Astrocyte of the cerebellum (primary cell): Measurements from ENCODE around the gene RACK1.

Source experiments
- DNase-seq: peaks from one replicate; pipeline ENCODE4 v3.0.0-alpha.2; 2011; ENCODE audit warnings: low read depth
- H3K4me3 ChIP-seq: 2 replicates; pipeline ENCODE4 v1.5.1; 2011; ENCODE audit warnings: mild to moderate bottlenecking, low read depth, low read length, moderate library complexity
- CTCF ChIP-seq: IDR thresholded peaks from 2 replicates; pipeline ENCODE4 v1.5.1; 2012; ENCODE audit warnings: low read length, low read depth, moderate library complexity, mild to moderate bottlenecking; ENCODE audit errors: missing control alignments
- in situ Hi-C: cut with HindIII; loops from 2 replicates; pipeline ENCODE4 v1.10.0; 2017; ENCODE audit warnings: low sequenced_read_pairs

RACK1 gene

GRCh38 chr5:181242031-181242451, 1.7 kb downstream of the RACK1 start:
- peak overlapping the region; percentile 88 for H3K4me3 ChIP-seq
- TF ChIP-seq CTCF, result no peak
- in situ Hi-C loops, result no loop called here
- DNase-seq, result no peak

- H3K4me3 ChIP-seq, result peak overlapping the region; percentile 88
- no peak for DNase-seq
- in situ Hi-C loops, result no loop called here
- no peak for TF ChIP-seq CTCF
Observed at GRCh38 chr5:181241393-181241975, 2.2 kb downstream of the RACK1 start.

- TF ChIP-seq CTCF, result no peak
- no peak for DNase-seq
- in situ Hi-C loops, result no loop called here
- H3K4me3 ChIP-seq, result no peak overlapping the region
Observed at GRCh38 chr5:181239062-181239663, 4.5 kb downstream of the RACK1 start.

GRCh38 chr5:181237729-181238385, 5.8 kb downstream of the RACK1 start:
- DNase-seq, result no peak
- TF ChIP-seq CTCF, result no peak
- H3K4me3 ChIP-seq, result no peak overlapping the region
- in situ Hi-C loops, result no loop called here

- DNase-seq, result no peak
- in situ Hi-C loops, result no loop called here
- H3K4me3 ChIP-seq, result no peak overlapping the region
- no peak for TF ChIP-seq CTCF
Observed at GRCh38 chr5:181236954-181237641, 6.6 kb downstream of the RACK1 start.

- in situ Hi-C loops, result no loop called here
- no peak overlapping the region for H3K4me3 ChIP-seq
- no peak for DNase-seq
- no peak for TF ChIP-seq CTCF
Observed at GRCh38 chr5:181236471-181236870, 7.2 kb downstream of the RACK1 start.
